Trophoblast cell (in vitro differentiated cells and primary cell): ENCODE results near the gene CAPSL.

ENCODE experiments used
- DNase-seq, 2 donors: peaks; one replicate each; pipeline ENCODE4 v3.0.0-alpha.2; 2016
- H2AFZ ChIP-seq: 2 replicates; pipeline ENCODE4 v1.6.1; 2013; ENCODE audit warnings: low read length, moderate library complexity, mild to moderate bottlenecking; ENCODE audit not compliant: insufficient read depth, poor library complexity
- H2AK5ac ChIP-seq: 2 replicates; pipeline ENCODE4 v1.6.1; 2013; ENCODE audit warnings: mild to moderate bottlenecking, low read length
- H2BK120ac ChIP-seq: 2 replicates; pipeline ENCODE4 v1.6.1; 2013; ENCODE audit warnings: low read length, mild to moderate bottlenecking, moderate library complexity; ENCODE audit not compliant: insufficient read depth, poor library complexity
- H2BK12ac ChIP-seq: 2 replicates; pipeline ENCODE4 v1.6.1; 2013; ENCODE audit warnings: mild to moderate bottlenecking, low read length, moderate library complexity
- H2BK5ac ChIP-seq: 2 replicates; pipeline ENCODE4 v1.6.1; 2013; ENCODE audit warnings: low read length, low read depth, moderate library complexity, mild to moderate bottlenecking; ENCODE audit not compliant: poor library complexity
- H3K14ac ChIP-seq: 2 replicates; pipeline ENCODE4 v1.6.1; 2013; ENCODE audit warnings: mild to moderate bottlenecking, low read length
- H3K18ac ChIP-seq: 2 replicates; pipeline ENCODE4 v1.6.1; 2013; ENCODE audit warnings: mild to moderate bottlenecking, low read length
- H3K23ac ChIP-seq: 2 replicates; pipeline ENCODE4 v1.6.1; 2013; ENCODE audit warnings: low read length
- H3K27ac ChIP-seq: 2 replicates; pipeline ENCODE4 v1.5.1; 2013; ENCODE audit warnings: low read depth, mild to moderate bottlenecking, inconsistent platforms, low read length, moderate library complexity
- H3K27me3 ChIP-seq: 2 replicates; pipeline ENCODE4 v1.6.1; 2013; ENCODE audit warnings: inconsistent platforms, mild to moderate bottlenecking, low read length, moderate library complexity; ENCODE audit not compliant: insufficient read depth
- H3K36me3 ChIP-seq, 2 experiments: 1 replicate in 1 of 2; 2 replicates in 1 of 2; pipeline ENCODE4 v1.6.1; 2013; ENCODE audit warnings: low read length in 2 of 2, mild to moderate bottlenecking in 2 of 2, moderate library complexity in 1 of 2; ENCODE audit not compliant: insufficient read depth in 2 of 2, control insufficient read depth in 1 of 2
- H3K4ac ChIP-seq: 2 replicates; pipeline ENCODE4 v1.6.1; 2013; ENCODE audit warnings: low read depth, mild to moderate bottlenecking, low read length, moderate library complexity
- H3K4me1 ChIP-seq, 2 experiments: 1 replicate in 1 of 2; 2 replicates in 1 of 2; pipeline ENCODE4 v1.6.1; 2013; ENCODE audit warnings: low read length in 2 of 2, mild to moderate bottlenecking in 2 of 2, moderate library complexity in 1 of 2; ENCODE audit not compliant: insufficient read depth in 2 of 2, control insufficient read depth in 1 of 2
- H3K4me2 ChIP-seq: 2 replicates; pipeline ENCODE4 v1.6.1; 2013; ENCODE audit warnings: inconsistent platforms, mild to moderate bottlenecking, low read length, moderate library complexity
- H3K4me3 ChIP-seq: 2 replicates; pipeline ENCODE4 v1.5.1; 2013; ENCODE audit warnings: mild to moderate bottlenecking, low read depth, low read length, inconsistent platforms
- H3K79me1 ChIP-seq: one replicate; pipeline ENCODE4 v1.6.1; 2013; ENCODE audit warnings: low read length
- H3K79me2 ChIP-seq: 2 replicates; pipeline ENCODE4 v1.6.1; 2013; ENCODE audit warnings: low read length, mild to moderate bottlenecking; ENCODE audit not compliant: control insufficient read depth, insufficient read depth, poor library complexity
- H3K9ac ChIP-seq: 2 replicates; pipeline ENCODE4 v1.6.1; 2013; ENCODE audit warnings: mild to moderate bottlenecking, low read length
- H3K9me3 ChIP-seq: 2 replicates; pipeline ENCODE4 v1.6.1; 2013; ENCODE audit warnings: low read depth, mild to moderate bottlenecking, control low read depth, inconsistent platforms, low read length; ENCODE audit not compliant: insufficient read depth
- H4K12ac ChIP-seq: 2 replicates; pipeline ENCODE4 v1.6.1; 2013; ENCODE audit warnings: low read depth, mild to moderate bottlenecking, low read length, moderate library complexity
- H4K8ac ChIP-seq: 2 replicates; pipeline ENCODE4 v1.6.1; 2013; ENCODE audit warnings: low read depth, mild to moderate bottlenecking, low read length, moderate library complexity
- H4K91ac ChIP-seq: one replicate; pipeline ENCODE4 v1.6.1; 2013; ENCODE audit warnings: low read depth, mild to moderate bottlenecking, low read length, moderate library complexity
- WGBS: extraction: QIAGEN DNeasy Blood & Tissue Kit; methylation state at CpG from one replicate; pipeline ENCODE4 v1.1.7; 2013; ENCODE audit warnings: missing lambda C conversion rate; ENCODE audit not compliant: insufficient read length, insufficient coverage; ENCODE audit errors: extremely low coverage; 5-methylcytosine and 5-hydroxymethylcytosine counted together

CAPSL gene

DNA sequence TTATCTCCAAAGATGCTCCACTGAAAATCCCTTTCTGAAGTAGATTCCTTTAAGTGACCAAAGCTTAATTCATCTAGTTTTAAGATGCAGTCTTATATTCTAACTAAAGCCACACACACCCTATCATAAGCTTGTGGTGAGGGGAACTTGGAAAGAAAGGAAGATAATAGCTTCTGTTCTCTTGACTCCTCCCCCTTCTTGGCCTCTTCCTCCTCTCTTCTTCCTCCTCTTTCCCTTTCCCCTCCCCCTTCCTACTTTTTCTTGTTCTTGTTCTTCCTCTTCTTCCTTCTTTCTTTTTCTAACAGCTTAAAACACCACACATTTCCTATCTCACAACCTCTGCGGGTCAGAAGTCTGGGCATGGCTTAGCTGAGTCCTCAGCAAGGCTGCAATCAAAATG, 58.3 kb downstream of the CAPSL start:
- H3K4me3 ChIP-seq = no peak overlapping the region
- no peak overlapping the region for H3K18ac ChIP-seq
- no peaks in the 10 kb centered on the region for H3K27me3 ChIP-seq
- no CpG with 5 or more reads among the region's 1 CpG for whole genome bisulfite sequencing
- H3K36me3 ChIP-seq = no peaks in the 10 kb centered on the region
- H3K4me1 ChIP-seq = peaks cover 2 to 6% of the 10 kb centered on the region in 2 experiments
- no peak overlapping the region for H2BK5ac ChIP-seq
- DNase-seq = no peak
- H3K4me2 ChIP-seq = no peak overlapping the region
- no peak overlapping the region for H2BK120ac ChIP-seq
- no peaks in the 10 kb centered on the region for H3K79me2 ChIP-seq
- no peak overlapping the region for H4K91ac ChIP-seq
- H4K12ac ChIP-seq = no peak overlapping the region
- H4K8ac ChIP-seq = no peak overlapping the region
- H2AK5ac ChIP-seq = no peak overlapping the region
- H3K79me1 ChIP-seq = no peaks in the 10 kb centered on the region
- H2BK12ac ChIP-seq = no peak overlapping the region
- no peak overlapping the region for H3K4ac ChIP-seq
- H3K27ac ChIP-seq = no peak overlapping the region
- no peak overlapping the region for H3K23ac ChIP-seq
- no peaks in the 10 kb centered on the region for H3K9me3 ChIP-seq
- no peak overlapping the region for H3K9ac ChIP-seq
- H3K14ac ChIP-seq = no peak overlapping the region
- H2AFZ ChIP-seq = no peak overlapping the region

DNA sequence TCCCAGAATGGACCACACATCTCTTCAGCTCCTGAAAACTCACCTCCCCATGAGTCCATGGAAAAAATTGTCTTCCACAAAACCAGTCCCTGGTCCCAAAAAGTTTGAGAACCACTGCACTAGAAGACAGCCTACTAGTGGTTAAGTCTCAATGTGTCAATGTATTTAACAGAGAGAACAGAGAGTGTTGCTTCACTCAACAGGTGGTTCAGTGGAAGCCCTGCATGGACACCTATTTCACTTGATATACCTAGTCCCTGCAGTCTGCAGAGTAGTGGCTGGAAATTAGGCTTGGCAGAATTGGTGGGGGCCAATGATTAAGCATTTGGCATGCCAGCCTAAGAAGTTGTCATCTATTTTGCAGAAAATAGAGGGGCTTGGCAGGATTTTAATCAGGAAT, 58.8 kb downstream of the CAPSL start:
- H3K23ac ChIP-seq = no peak overlapping the region
- no peak overlapping the region for H4K91ac ChIP-seq
- H2BK5ac ChIP-seq = no peak overlapping the region
- no peak overlapping the region for H2BK120ac ChIP-seq
- H2AK5ac ChIP-seq = no peak overlapping the region
- peaks cover 2 to 6% of the 10 kb centered on the region in 2 experiments for H3K4me1 ChIP-seq
- H3K4ac ChIP-seq = no peak overlapping the region
- H4K8ac ChIP-seq = no peak overlapping the region
- H3K4me2 ChIP-seq = no peak overlapping the region
- no peak overlapping the region for H2BK12ac ChIP-seq
- H4K12ac ChIP-seq = no peak overlapping the region
- no peaks in the 10 kb centered on the region for H3K79me1 ChIP-seq
- H3K9me3 ChIP-seq = no peaks in the 10 kb centered on the region
- H3K27me3 ChIP-seq = no peaks in the 10 kb centered on the region
- no peak overlapping the region for H3K18ac ChIP-seq
- H3K36me3 ChIP-seq = no peaks in the 10 kb centered on the region
- no peak overlapping the region for H3K14ac ChIP-seq
- no peak overlapping the region for H3K9ac ChIP-seq
- H3K27ac ChIP-seq = no peak overlapping the region
- H3K4me3 ChIP-seq = no peak overlapping the region
- H2AFZ ChIP-seq = no peak overlapping the region
- no peaks in the 10 kb centered on the region for H3K79me2 ChIP-seq
- no peak for DNase-seq

GRCh38 chr5:35879096-35879495, 59.3 kb downstream of the CAPSL start:
- H3K27ac ChIP-seq = no peak overlapping the region
- H2AK5ac ChIP-seq = no peak overlapping the region
- H2BK5ac ChIP-seq = no peak overlapping the region
- no peaks in the 10 kb centered on the region for H3K36me3 ChIP-seq
- WGBS = no CpG with 5 or more reads among the region's 2 CpGs
- H3K79me2 ChIP-seq = no peaks in the 10 kb centered on the region
- H3K4me3 ChIP-seq = no peak overlapping the region
- no peaks in the 10 kb centered on the region for H3K79me1 ChIP-seq
- no peak overlapping the region for H2BK120ac ChIP-seq
- H3K4me1 ChIP-seq = peaks cover 0 to 4% of the 10 kb centered on the region in 2 experiments
- H3K9me3 ChIP-seq = no peaks in the 10 kb centered on the region
- H4K8ac ChIP-seq = no peak overlapping the region
- no peaks in the 10 kb centered on the region for H3K27me3 ChIP-seq
- H3K4me2 ChIP-seq = no peak overlapping the region
- H3K4ac ChIP-seq = no peak overlapping the region
- H2AFZ ChIP-seq = no peak overlapping the region
- H4K12ac ChIP-seq = no peak overlapping the region
- no peak overlapping the region for H3K14ac ChIP-seq
- H4K91ac ChIP-seq = no peak overlapping the region
- no peak overlapping the region for H2BK12ac ChIP-seq
- H3K23ac ChIP-seq = no peak overlapping the region
- no peak overlapping the region for H3K9ac ChIP-seq
- no peak for DNase-seq
- H3K18ac ChIP-seq = no peak overlapping the region

GRCh38 chr5:35878079-35878478, 60.3 kb downstream of the CAPSL start:
- H3K14ac ChIP-seq = no peak overlapping the region
- H3K4me1 ChIP-seq = no peaks in the 10 kb centered on the region
- DNase-seq = no peak
- no peaks in the 10 kb centered on the region for H3K36me3 ChIP-seq
- H3K4me2 ChIP-seq = no peak overlapping the region
- H2BK5ac ChIP-seq = no peak overlapping the region
- no peaks in the 10 kb centered on the region for H3K9me3 ChIP-seq
- no peak overlapping the region for H3K18ac ChIP-seq
- no peak overlapping the region for H3K4me3 ChIP-seq
- no peak overlapping the region for H3K27ac ChIP-seq
- no peak overlapping the region for H3K9ac ChIP-seq
- H4K8ac ChIP-seq = no peak overlapping the region
- H4K91ac ChIP-seq = no peak overlapping the region
- no peaks in the 10 kb centered on the region for H3K27me3 ChIP-seq
- no peak overlapping the region for H2AFZ ChIP-seq
- no peak overlapping the region for H2BK120ac ChIP-seq
- H3K23ac ChIP-seq = no peak overlapping the region
- no peaks in the 10 kb centered on the region for H3K79me2 ChIP-seq
- no peak overlapping the region for H2AK5ac ChIP-seq
- H2BK12ac ChIP-seq = no peak overlapping the region
- no peak overlapping the region for H4K12ac ChIP-seq
- no peaks in the 10 kb centered on the region for H3K79me1 ChIP-seq
- no peak overlapping the region for H3K4ac ChIP-seq

DNA sequence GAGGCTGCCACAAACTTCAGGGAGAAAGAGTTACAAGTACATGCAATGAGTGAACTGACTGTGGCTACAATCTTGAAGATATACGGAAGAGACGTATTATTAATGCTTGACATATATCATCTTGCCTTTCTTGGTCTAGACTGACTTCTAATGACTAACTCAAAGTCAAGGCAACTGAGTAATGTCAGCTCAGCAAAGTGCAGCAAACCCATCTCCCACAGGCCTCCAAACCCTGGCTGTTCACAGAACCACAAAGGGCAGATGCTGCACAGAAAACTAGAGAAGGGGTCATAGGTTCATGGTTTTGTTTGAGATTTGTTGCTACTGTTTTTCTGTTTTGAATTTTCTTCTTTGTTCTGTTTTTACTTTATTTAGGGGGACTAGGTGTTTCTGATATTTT, 60.8 kb downstream of the CAPSL start:
- no peaks in the 10 kb centered on the region for H3K9me3 ChIP-seq
- no peak overlapping the region for H2BK120ac ChIP-seq
- H3K4ac ChIP-seq = no peak overlapping the region
- WGBS = no CpG with 5 or more reads among the region's 2 CpGs
- H3K27ac ChIP-seq = no peak overlapping the region
- H4K8ac ChIP-seq = no peak overlapping the region
- H2BK12ac ChIP-seq = no peak overlapping the region
- no peak overlapping the region for H2BK5ac ChIP-seq
- H3K18ac ChIP-seq = no peak overlapping the region
- no peak overlapping the region for H4K91ac ChIP-seq
- no peak overlapping the region for H3K9ac ChIP-seq
- H3K14ac ChIP-seq = no peak overlapping the region
- no peak overlapping the region for H2AK5ac ChIP-seq
- H3K23ac ChIP-seq = no peak overlapping the region
- no peaks in the 10 kb centered on the region for H3K79me2 ChIP-seq
- no peak for DNase-seq
- H3K4me2 ChIP-seq = no peak overlapping the region
- H3K4me3 ChIP-seq = no peak overlapping the region
- no peaks in the 10 kb centered on the region for H3K4me1 ChIP-seq
- no peak overlapping the region for H4K12ac ChIP-seq
- H3K27me3 ChIP-seq = no peaks in the 10 kb centered on the region
- no peak overlapping the region for H2AFZ ChIP-seq
- no peaks in the 10 kb centered on the region for H3K36me3 ChIP-seq
- no peaks in the 10 kb centered on the region for H3K79me1 ChIP-seq
